Natural killer cell (primary cell): ENCODE results near the gene LMO7. TPM values are rescaled to one million over a fixed set of nuclear protein-coding genes. Genes with fewer than 3 reads are reported as not detected.

Experiments
- ATAC-seq, 3 donors: fragments of 150-1000 bp in 2 of 3; fragments of 200-7000 bp in 1 of 3; cut with Tn5 transposase; 1 replicate in 1 of 3; 2 replicates in 2 of 3; pipeline ENCODE4 v1.10.0; 2021; ENCODE audit warnings: mild to moderate bottlenecking in 2 of 3, moderate library complexity in 2 of 3
- DNase-seq, 2 donors: peaks; one replicate each; pipeline versions ENCODE4 v3.0.0 to v3.0.0-alpha.2; 2013 to 2021; ENCODE audit warnings: mixed read lengths in 1 of 2
- H3K27ac ChIP-seq: one replicate; pipeline ENCODE4 v1.5.1; 2013; ENCODE audit warnings: mild to moderate bottlenecking, low read length
- H3K27me3 ChIP-seq: one replicate; pipeline ENCODE4 v1.6.1; 2013; ENCODE audit warnings: low read length; ENCODE audit not compliant: control insufficient read depth, insufficient read depth
- H3K36me3 ChIP-seq: one replicate; pipeline ENCODE4 v1.6.1; 2013; ENCODE audit warnings: low read length; ENCODE audit not compliant: control insufficient read depth, insufficient read depth
- H3K4me1 ChIP-seq: one replicate; pipeline ENCODE4 v1.6.1; 2013; ENCODE audit warnings: low read length; ENCODE audit not compliant: control insufficient read depth, insufficient read depth
- H3K4me3 ChIP-seq: one replicate; pipeline ENCODE4 v1.5.1; 2013; ENCODE audit warnings: low read length
- H3K9me3 ChIP-seq: one replicate; pipeline ENCODE4 v1.6.1; 2013; ENCODE audit warnings: low read length; ENCODE audit not compliant: control insufficient read depth, insufficient read depth
- H3K27ac Mint-ChIP-seq, 2 donors: one replicate each; pipeline ENCODE4 v1.8.0; 2022; ENCODE audit warnings: mild to moderate bottlenecking in 2 of 2, mixed read lengths in 2 of 2, moderate library complexity in 1 of 2
- H3K27me3 Mint-ChIP-seq, 2 donors: one replicate each; pipeline ENCODE4 v1.8.0; 2022; ENCODE audit warnings: low read depth in 2 of 2, mixed read lengths in 2 of 2
- H3K36me3 Mint-ChIP-seq: one replicate; pipeline ENCODE4 v1.8.0; 2022; ENCODE audit warnings: mixed read lengths
- H3K4me1 Mint-ChIP-seq, 2 donors: one replicate each; pipeline ENCODE4 v1.8.0; 2022; ENCODE audit warnings: mixed read lengths in 2 of 2
- H3K4me3 Mint-ChIP-seq: one replicate; pipeline ENCODE4 v1.8.0; 2022; ENCODE audit warnings: mild to moderate bottlenecking, moderate library complexity, mixed read lengths
- H3K9me3 Mint-ChIP-seq, 2 donors: one replicate each; pipeline ENCODE4 v1.8.0; 2022; ENCODE audit warnings: mixed read lengths in 2 of 2
- WGBS: methylation state at CpG from one replicate; pipeline ENCODE4 v1.1.7; 2013; ENCODE audit warnings: missing lambda C conversion rate; ENCODE audit not compliant: insufficient coverage; 5-methylcytosine and 5-hydroxymethylcytosine counted together
- intact Hi-C: fragments of 100-400 bp; cut with micrococcal nuclease; formaldehyde crosslinking; loops from one replicate; pipeline ENCODE4 v1.14.2; 2022
- total RNA-seq, 4 donors: library from RNA; stranded (reverse); fragments of 120-200 nt in 1 of 4; gene quantifications; one replicate each; pipeline versions ENCODE4 v1.2.3 to v1.2.4, GENCODE V29; 2013 to 2022
- TF ChIP-seq, protein P1 (sequence below): fragments of 200-600 bp; IDR thresholded peaks from one replicate; pipeline ENCODE4 v1.8.0; 2022; ENCODE audit warnings: antibody characterized with exemption

The LMO7 gene
- total RNA-seq, 3 donors from 2014 or later (not counting 1 experiment from before 2014, with no cell fraction given): 5.5 to 10.4 (median 7.9) TPM

DNA sequence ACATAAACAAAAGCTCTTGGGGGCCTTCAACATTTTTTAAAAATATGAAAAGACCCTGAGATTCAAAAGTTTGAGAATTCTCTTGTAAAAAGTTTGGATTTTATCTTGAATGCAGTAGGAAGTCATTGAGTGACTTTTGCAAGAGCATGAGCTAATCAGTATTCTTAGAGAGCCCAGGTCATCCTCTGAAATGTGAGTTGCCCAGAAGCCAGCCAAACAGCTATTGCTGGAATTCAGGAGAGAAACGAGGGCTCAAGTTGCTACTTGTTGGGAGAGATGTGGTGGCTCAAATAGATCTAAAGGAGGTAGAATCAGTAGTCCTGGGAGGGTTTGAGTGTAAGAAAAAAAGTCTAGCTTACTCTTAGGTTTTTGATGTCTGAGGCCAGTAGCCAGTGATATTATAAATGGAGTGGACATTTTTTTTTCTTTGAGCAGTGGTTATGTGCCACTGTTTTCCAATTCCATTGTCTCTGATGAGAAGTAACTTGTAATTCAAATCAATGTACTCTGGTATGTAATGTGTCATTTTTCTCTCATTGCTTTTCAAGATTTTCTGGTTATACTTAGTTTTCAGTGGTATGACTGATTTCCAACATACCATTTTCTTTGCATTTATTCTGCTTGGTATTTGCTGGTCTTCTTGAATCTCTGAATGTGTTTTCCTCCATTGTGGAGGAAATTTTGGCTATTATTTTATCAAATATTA is 30.7 kb downstream of the LMO7 start:
- H3K36me3 ChIP-seq: no peaks in the 10 kb centered on the region
- intact Hi-C loops: no loop called here
- WGBS: 87% methylated on average over 1 of the region's 1 CpG
- no peak overlapping the region for H3K27ac ChIP-seq
- no peaks in the 10 kb centered on the region for H3K27me3 Mint-ChIP-seq
- H3K4me1 Mint-ChIP-seq: no peaks in the 10 kb centered on the region
- no peak overlapping the region for H3K27ac Mint-ChIP-seq
- TF ChIP-seq, protein P1, sequence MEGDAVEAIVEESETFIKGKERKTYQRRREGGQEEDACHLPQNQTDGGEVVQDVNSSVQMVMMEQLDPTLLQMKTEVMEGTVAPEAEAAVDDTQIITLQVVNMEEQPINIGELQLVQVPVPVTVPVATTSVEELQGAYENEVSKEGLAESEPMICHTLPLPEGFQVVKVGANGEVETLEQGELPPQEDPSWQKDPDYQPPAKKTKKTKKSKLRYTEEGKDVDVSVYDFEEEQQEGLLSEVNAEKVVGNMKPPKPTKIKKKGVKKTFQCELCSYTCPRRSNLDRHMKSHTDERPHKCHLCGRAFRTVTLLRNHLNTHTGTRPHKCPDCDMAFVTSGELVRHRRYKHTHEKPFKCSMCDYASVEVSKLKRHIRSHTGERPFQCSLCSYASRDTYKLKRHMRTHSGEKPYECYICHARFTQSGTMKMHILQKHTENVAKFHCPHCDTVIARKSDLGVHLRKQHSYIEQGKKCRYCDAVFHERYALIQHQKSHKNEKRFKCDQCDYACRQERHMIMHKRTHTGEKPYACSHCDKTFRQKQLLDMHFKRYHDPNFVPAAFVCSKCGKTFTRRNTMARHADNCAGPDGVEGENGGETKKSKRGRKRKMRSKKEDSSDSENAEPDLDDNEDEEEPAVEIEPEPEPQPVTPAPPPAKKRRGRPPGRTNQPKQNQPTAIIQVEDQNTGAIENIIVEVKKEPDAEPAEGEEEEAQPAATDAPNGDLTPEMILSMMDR: no peak
- DNase-seq (no peak), ATAC-seq (no peak)
- H3K4me3 ChIP-seq: no peak overlapping the region
- no peak overlapping the region for H3K4me3 Mint-ChIP-seq
- H3K9me3 Mint-ChIP-seq: no peaks in the 10 kb centered on the region
- H3K9me3 ChIP-seq: no peaks in the 10 kb centered on the region
- no peaks in the 10 kb centered on the region for H3K27me3 ChIP-seq
- no peaks in the 10 kb centered on the region for H3K36me3 Mint-ChIP-seq
- H3K4me1 ChIP-seq: no peaks in the 10 kb centered on the region

DNA sequence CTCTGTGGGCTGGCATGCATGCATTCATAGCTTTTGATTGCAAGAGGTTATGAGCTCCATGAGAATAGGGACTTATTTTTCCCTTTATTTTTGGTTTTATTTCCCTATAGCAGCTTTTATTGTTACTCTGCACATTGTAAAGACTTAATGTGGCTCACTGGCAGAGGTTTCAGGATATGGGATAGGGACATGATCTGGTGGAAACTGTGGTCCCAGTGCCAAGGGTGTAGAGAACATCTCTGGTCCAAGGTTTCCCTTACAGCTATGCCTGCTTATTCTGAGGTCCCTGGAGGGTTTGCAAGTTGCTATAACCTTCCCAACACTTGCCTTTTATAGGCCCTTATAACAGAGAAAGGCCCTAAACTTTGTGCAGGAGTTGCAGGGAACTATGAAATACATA is 33.6 kb downstream of the LMO7 start:
- H3K27ac Mint-ChIP-seq: no peak overlapping the region

DNA sequence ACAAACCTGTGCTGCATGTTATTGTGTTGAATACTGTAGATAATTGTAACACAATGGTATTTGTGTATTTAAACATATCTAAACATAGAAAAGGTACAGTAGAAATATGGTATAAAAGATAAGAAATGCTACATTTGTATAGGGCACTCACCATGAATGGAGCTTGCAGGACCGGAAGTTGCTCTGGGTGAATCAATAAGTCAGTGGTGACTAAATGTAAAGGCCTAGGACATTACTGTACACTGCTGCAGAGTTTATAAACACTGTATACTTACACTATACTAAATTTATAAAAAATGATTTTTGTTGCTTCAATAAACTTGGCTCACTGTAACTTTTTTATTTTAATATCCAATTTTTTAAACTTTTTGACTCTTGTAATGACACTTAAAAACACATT is 34.4 kb downstream of the LMO7 start:
- H3K27me3 Mint-ChIP-seq: no peaks in the 10 kb centered on the region
- no peak overlapping the region for H3K27ac Mint-ChIP-seq
- H3K4me1 Mint-ChIP-seq: no peaks in the 10 kb centered on the region
- Histone ChIP-seq H3K9me3 (no peaks in the 10 kb centered on the region), H3K4me3 (no peak overlapping the region), H3K27ac (no peak overlapping the region), H3K27me3 (no peaks in the 10 kb centered on the region), H3K4me1 (no peaks in the 10 kb centered on the region), H3K36me3 (no peaks in the 10 kb centered on the region)
- no peaks in the 10 kb centered on the region for H3K36me3 Mint-ChIP-seq
- no peaks in the 10 kb centered on the region for H3K9me3 Mint-ChIP-seq
- TF ChIP-seq, protein P1: no peak
- no peak overlapping the region for H3K4me3 Mint-ChIP-seq
- 100% methylated on average over 1 of the region's 1 CpG for WGBS
- intact Hi-C loops: no loop called here
- DNase-seq: no peak
- no peak for ATAC-seq

More for the DNA sequence above, 33.6 kb downstream of the LMO7 start:
- intact Hi-C loops: no loop called here
- H3K27me3 ChIP-seq: no peaks in the 10 kb centered on the region
- H3K36me3 Mint-ChIP-seq: no peaks in the 10 kb centered on the region
- H3K4me3 Mint-ChIP-seq: no peak overlapping the region
- H3K27me3 Mint-ChIP-seq: no peaks in the 10 kb centered on the region
- no peaks in the 10 kb centered on the region for H3K36me3 ChIP-seq
- no peaks in the 10 kb centered on the region for H3K9me3 Mint-ChIP-seq
- H3K4me1 ChIP-seq: no peaks in the 10 kb centered on the region
- no peak overlapping the region for H3K27ac ChIP-seq
- no peaks in the 10 kb centered on the region for H3K9me3 ChIP-seq
- DNase-seq (no peak), ATAC-seq (no peak)
- H3K4me1 Mint-ChIP-seq: no peaks in the 10 kb centered on the region
- no peak overlapping the region for H3K4me3 ChIP-seq
- TF ChIP-seq, protein P1: no peak

DNA sequence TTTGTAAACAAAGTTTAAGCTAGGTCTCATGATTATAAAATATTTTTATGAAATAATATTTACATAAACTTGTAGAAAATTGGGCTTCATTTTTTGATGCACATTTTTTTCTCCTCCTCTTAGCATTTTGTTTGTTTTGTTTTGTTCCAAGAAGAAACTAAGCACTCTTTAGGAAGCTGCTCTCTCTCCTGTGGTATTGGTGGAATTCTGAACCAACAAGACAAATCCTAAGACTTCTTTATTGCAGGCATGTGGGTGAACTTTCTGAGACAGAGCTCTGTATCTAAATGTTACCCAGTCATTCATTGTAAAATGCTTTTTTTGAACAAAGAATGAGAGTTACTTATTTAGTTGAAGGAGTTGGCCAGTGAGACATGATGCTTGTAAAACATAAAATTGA is 39.3 kb downstream of the LMO7 start:
- H3K36me3 Mint-ChIP-seq: no peaks in the 10 kb centered on the region
- H3K27me3 Mint-ChIP-seq: no peaks in the 10 kb centered on the region
- no peaks in the 10 kb centered on the region for H3K36me3 ChIP-seq
- no peaks in the 10 kb centered on the region for H3K9me3 Mint-ChIP-seq
- DNase-seq (no peak), ATAC-seq (no peak)
- no peak overlapping the region for H3K27ac Mint-ChIP-seq
- H3K4me1 Mint-ChIP-seq: no peaks in the 10 kb centered on the region
- H3K4me3 ChIP-seq: no peak overlapping the region
- intact Hi-C loops: no loop called here
- no peaks in the 10 kb centered on the region for H3K4me1 ChIP-seq
- no peak overlapping the region for H3K27ac ChIP-seq
- H3K4me3 Mint-ChIP-seq: no peak overlapping the region
- no peaks in the 10 kb centered on the region for H3K9me3 ChIP-seq
- no peaks in the 10 kb centered on the region for H3K27me3 ChIP-seq
- TF ChIP-seq, protein P1: no peak
